Activated naive CD8-positive, alpha-beta T cell treated with anti-CD3 and anti-CD28 coated beads, Interleukin-2, amount 50 U/mL, for 24 hours (primary cell): ENCODE results near the gene CAMK1.

Source experiments
- ATAC-seq: fragments of 150-1000 bp; cut with Tn5 transposase; one replicate; pipeline ENCODE4 v1.10.0; 2021
- DNase-seq: peaks from one replicate; pipeline ENCODE4 v3.0.0; 2021
- H3K27ac Mint-ChIP-seq: one replicate; pipeline ENCODE4 v1.8.0; 2021; ENCODE audit warnings: mild to moderate bottlenecking, mixed read lengths
- H3K27me3 Mint-ChIP-seq: one replicate; pipeline ENCODE4 v1.8.0; 2021; ENCODE audit warnings: mixed read lengths
- H3K36me3 Mint-ChIP-seq: one replicate; pipeline ENCODE4 v1.8.0; 2021; ENCODE audit warnings: low read depth, mixed read lengths
- H3K4me1 Mint-ChIP-seq: one replicate; pipeline ENCODE4 v1.8.0; 2021; ENCODE audit warnings: mixed read lengths
- H3K4me3 Mint-ChIP-seq: one replicate; pipeline ENCODE4 v1.8.0; 2021; ENCODE audit warnings: mild to moderate bottlenecking, moderate library complexity, mixed read lengths
- H3K9me3 Mint-ChIP-seq: one replicate; pipeline ENCODE4 v1.8.0; 2021; ENCODE audit warnings: mixed read lengths

The CAMK1 gene

DNA sequence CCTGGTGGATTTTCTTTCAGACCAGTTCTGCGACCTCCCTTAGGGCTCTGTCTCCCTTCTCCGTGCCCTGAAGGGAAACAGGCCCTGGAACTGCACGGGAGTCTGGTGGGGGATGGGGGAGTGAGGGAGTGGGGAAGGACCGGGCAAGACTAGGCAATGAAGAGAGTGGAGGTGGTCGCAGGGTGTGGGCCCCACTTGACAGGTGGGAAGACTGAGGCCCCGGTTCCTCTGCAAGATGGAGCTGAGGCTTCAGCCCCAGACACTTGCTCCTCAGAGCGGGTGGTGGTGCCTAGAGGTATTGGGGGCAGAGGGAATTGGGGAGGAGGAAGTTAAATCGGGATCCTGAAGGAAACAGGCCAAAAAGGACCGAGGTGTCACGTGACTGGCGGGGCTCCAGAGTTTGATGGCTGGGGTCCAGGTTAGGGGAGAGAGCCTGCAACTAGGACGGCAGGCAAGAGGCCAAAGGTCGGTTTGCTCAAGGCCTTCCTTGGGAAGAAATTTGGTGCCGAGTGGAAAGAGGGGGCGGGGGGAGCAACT, 597 bp upstream of the CAMK1 start:
- Mint-ChIP-seq H3K27ac (peak overlapping the region; percentile 56), H3K4me1 (peaks cover 32% of the 10 kb centered on the region), H3K36me3 (peaks cover 11% of the 10 kb centered on the region), H3K27me3 (peaks cover 1% of the 10 kb centered on the region), H3K4me3 (peak overlapping the region; percentile 63), H3K9me3 (no peaks in the 10 kb centered on the region)
- no peak for ATAC-seq
- DNase-seq = no peak

DNA sequence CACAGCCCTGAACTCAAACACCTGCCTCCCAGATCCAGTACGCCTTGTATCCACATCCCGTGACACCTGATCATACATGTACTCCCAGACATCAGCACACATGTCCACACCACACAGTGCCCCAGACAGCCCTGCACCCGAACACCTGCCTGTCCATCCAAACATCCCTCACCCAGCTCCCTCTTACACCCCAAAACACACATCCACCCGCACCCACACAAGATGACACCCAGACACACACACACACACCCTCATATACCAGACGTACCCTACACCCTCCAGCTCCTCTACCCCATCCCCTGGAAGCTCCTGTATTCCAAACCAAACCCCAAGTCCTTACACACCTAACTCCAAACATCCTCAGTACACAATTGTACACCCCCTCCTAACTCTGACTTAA, 735 bp downstream of the CAMK1 start:
- Mint-ChIP-seq H3K4me3 (peak overlapping the region; percentile 80), H3K9me3 (no peaks in the 10 kb centered on the region), H3K36me3 (peaks cover 15% of the 10 kb centered on the region), H3K27me3 (peaks cover 1% of the 10 kb centered on the region), H3K27ac (peak overlapping the region; percentile 57), H3K4me1 (peaks cover 31% of the 10 kb centered on the region)
- DNase-seq (no peak), ATAC-seq (no peak)

DNA sequence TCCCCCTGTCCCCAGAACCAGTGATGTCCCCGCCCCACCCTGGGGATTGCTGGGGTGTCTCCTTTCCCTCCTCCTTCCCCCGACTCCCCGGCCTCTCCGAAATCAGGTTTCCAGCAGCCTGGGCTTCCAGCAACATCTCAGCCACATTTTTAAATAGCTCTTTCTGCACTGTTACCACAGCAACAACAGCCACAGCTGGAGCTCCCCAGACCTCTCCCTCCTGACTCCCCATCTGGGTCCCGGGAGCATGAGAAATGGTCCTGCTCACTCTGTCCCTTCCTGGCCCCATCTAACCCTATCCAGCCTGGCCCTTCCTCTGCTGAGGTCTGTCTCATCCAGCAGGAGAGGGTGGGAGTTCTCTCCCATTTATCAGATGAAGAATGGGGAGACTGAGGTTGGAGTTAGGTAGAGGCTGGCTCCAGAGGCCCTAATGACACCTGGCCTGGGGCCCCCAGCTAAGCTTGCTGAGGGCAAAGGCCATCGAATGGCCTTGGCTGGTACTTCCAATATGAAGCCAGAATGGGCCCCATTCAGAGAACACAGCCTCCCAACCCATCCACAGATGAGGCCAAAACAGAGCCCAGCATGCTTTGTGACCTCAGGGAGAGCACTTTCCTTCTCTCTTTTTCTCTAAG, 1.5 kb downstream of the CAMK1 start:
- Mint-ChIP-seq H3K9me3 (no peaks in the 10 kb centered on the region), H3K4me3 (no peak overlapping the region), H3K27ac (no peak overlapping the region), H3K4me1 (peaks cover 31% of the 10 kb centered on the region), H3K36me3 (peaks cover 15% of the 10 kb centered on the region), H3K27me3 (peaks cover 1% of the 10 kb centered on the region)
- DNase-seq = no peak
- no peak for ATAC-seq

DNA sequence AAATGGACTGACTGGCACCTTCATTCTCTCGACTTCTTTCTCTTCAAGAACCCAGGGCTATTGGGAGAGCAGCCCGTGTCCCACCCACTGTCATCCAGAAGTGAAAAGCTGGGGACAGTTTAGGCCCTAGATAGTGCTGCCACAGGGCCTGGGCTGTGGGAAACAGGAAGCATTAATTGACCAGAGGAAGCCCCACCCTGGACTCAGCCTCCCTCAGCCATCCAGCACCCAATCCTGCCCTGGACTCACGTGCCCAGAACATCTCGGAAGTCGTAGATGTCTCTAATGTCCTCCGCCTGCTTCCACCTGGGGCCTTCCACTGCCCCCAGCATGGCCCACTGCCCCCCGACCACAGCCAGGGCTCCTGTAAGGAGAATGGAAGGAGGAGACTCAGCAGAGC, 2.3 kb downstream of the CAMK1 start:
- no peaks in the 10 kb centered on the region for H3K9me3 Mint-ChIP-seq
- peaks cover 31% of the 10 kb centered on the region for H3K4me1 Mint-ChIP-seq
- H3K27ac Mint-ChIP-seq = no peak overlapping the region
- H3K27me3 Mint-ChIP-seq = peaks cover 1% of the 10 kb centered on the region
- DNase-seq (no peak), ATAC-seq (no peak)
- H3K36me3 Mint-ChIP-seq = peaks cover 15% of the 10 kb centered on the region
- no peak overlapping the region for H3K4me3 Mint-ChIP-seq

DNA sequence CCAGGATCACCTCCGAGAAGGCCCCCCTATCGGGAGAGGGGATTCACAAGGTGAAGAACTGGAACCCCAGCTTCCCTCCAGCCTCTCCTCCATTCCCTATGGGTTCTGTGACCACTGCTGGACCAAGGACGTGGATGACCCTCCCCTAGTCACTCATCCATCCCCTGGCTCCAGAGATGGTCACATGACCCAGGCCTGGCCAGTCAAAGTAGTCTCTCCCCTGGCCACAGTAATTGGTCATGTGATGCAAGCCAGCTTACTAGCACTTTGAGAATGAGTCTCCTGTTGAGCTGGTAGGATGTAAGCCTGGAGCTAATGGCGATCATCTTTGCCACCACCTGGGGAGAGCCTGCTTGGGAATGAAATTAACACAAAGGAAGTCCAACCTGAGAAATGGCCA, 3.9 kb downstream of the CAMK1 start:
- H3K27me3 Mint-ChIP-seq = peaks cover under 1% of the 10 kb centered on the region

DNA sequence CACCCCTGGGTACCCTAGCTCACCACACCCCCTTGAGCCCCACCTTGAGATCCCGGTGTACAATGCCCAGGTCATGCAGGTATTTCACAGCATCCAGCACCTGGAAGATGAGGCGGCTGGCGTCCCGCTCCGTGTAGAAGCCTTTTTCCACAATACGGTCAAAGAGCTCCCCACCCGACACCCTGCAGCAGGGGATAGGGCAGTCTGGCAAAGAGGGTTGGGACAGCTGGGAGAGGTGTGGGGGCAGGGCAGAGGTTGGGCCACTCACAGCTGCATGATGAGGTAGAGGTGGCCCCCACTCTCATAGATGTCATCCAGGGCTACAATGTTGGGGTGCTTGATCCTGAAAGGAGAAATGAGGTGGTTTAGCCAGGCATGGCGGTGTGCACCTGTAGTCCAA, 6.9 kb downstream of the CAMK1 start:
- H3K4me3 Mint-ChIP-seq = no peak overlapping the region
- no peak overlapping the region for H3K27ac Mint-ChIP-seq
- no peaks in the 10 kb centered on the region for H3K9me3 Mint-ChIP-seq
- ATAC-seq (no peak), DNase-seq (no peak)
- H3K27me3 Mint-ChIP-seq = no peaks in the 10 kb centered on the region
- H3K4me1 Mint-ChIP-seq = peaks cover 9% of the 10 kb centered on the region
- H3K36me3 Mint-ChIP-seq = peaks cover 30% of the 10 kb centered on the region

More for the DNA sequence above, 3.9 kb downstream of the CAMK1 start:
- H3K27ac Mint-ChIP-seq = no peak overlapping the region
- H3K4me1 Mint-ChIP-seq = peaks cover 31% of the 10 kb centered on the region
- peaks cover 18% of the 10 kb centered on the region for H3K36me3 Mint-ChIP-seq
- no peak overlapping the region for H3K4me3 Mint-ChIP-seq
- DNase-seq (no peak), ATAC-seq (no peak)
- no peaks in the 10 kb centered on the region for H3K9me3 Mint-ChIP-seq

DNA sequence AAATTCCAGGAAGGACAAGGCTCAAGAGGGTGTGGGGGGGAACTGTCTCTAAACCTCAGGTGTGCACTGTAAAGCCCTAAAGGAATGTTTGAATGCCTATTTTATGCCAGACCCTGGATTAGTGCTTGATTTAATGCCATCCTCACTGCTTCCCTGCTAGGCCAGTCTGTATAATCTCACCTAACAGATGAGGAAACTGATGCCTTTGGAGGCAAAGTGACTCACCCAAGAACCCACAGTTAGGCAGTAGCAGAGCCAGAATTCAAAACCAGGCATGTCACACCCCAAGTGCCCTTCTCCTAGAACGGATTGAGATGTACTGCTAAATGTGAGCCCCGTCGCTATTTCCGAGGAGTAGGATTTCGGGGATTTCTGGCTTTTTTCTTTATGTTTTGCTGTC, 7.8 kb downstream of the CAMK1 start:
- no peak for ATAC-seq
- no peak overlapping the region for H3K27ac Mint-ChIP-seq
- no peaks in the 10 kb centered on the region for H3K9me3 Mint-ChIP-seq
- peaks cover 3% of the 10 kb centered on the region for H3K4me1 Mint-ChIP-seq
- H3K4me3 Mint-ChIP-seq = no peak overlapping the region
- H3K27me3 Mint-ChIP-seq = no peaks in the 10 kb centered on the region
- H3K36me3 Mint-ChIP-seq = peaks cover 28% of the 10 kb centered on the region
- no peak for DNase-seq

DNA sequence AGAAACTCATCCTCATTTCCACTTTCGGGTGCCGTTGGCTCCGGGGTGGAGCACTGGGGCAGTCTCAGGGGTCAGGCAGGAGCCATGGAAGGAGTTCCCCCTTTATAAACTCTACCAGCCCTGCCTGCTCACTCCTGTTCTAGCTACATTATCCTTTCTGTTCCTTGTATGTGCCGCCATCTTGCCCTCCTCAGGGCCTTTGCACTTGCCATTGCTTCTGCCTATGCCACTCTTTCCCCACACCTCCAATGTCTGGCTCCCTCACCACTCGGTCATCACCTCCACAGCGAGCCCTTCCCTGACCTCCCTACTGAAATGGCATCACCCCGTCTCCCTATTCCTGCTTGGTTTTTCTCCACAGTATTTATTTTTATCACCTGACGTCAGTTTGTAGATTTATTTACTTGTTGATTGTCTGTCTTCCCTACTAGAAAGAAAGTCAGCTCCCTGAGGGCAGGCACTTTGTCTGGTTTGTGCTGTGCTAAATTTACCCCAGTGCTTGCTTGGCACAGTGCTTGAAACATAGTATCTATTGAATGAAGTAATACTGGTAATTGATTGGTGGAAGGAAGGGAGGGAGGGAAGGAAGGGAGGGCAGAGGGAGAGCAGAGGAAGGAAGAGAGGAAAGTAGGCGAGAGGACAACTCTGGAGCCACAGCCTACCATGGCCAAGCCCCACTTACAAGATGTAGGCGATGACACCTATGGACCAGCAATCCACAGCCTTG, 8.8 kb downstream of the CAMK1 start:
- no peak overlapping the region for H3K4me3 Mint-ChIP-seq
- ATAC-seq = peak; percentile 5
- peaks cover 2% of the 10 kb centered on the region for H3K4me1 Mint-ChIP-seq
- H3K27ac Mint-ChIP-seq = no peak overlapping the region
- no peak for DNase-seq
- no peaks in the 10 kb centered on the region for H3K27me3 Mint-ChIP-seq
- H3K36me3 Mint-ChIP-seq = peaks cover 33% of the 10 kb centered on the region
- H3K9me3 Mint-ChIP-seq = no peaks in the 10 kb centered on the region

DNA sequence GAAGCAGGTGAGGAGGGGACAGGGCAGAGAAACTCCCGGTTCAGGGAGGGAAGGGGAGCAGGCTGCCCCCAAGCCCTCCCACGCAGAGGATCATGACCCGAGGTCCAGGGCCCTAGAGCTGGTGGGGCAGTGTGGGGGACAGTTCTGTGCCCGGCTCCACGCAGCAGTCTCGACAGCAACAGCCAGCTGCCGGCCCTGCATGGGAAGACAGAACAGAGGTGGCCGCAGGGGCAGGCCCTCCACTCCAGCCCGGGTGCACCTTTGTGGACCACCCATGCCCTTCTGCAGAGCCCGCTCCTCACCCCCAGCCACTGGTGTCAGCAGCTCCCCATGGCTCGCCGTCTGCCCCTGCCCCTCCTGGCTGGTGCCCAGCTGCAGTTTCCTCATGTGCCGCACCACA, 12.3 kb downstream of the CAMK1 start:
- peaks cover 44% of the 10 kb centered on the region for H3K36me3 Mint-ChIP-seq
- ATAC-seq = no peak
- peaks cover 11% of the 10 kb centered on the region for H3K4me1 Mint-ChIP-seq
- no peak overlapping the region for H3K27ac Mint-ChIP-seq
- no peaks in the 10 kb centered on the region for H3K27me3 Mint-ChIP-seq
- H3K4me3 Mint-ChIP-seq = no peak overlapping the region
- no peak for DNase-seq
- no peaks in the 10 kb centered on the region for H3K9me3 Mint-ChIP-seq

DNA sequence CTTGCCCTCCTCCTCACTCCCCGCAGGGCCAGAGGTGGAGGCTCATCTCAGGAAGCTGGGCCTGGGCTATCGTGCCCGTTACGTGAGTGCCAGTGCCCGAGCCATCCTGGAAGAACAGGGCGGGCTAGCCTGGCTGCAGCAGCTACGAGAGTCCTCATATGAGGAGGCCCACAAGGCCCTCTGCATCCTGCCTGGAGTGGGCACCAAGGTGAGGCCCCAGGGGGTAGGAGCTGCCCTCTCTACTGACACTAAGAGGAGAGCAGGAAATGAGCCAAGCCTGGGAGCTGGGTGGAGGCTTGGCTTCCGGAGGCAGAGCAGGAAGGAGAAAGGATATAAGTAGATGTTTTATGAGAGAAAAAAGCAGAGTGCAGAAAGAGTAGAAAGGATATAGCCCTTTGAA, 15.1 kb downstream of the CAMK1 start:
- Mint-ChIP-seq H3K36me3 (peaks cover 53% of the 10 kb centered on the region), H3K4me1 (peaks cover 37% of the 10 kb centered on the region), H3K27me3 (no peaks in the 10 kb centered on the region), H3K4me3 (peak overlapping the region; percentile 3), H3K27ac (no peak overlapping the region), H3K9me3 (no peaks in the 10 kb centered on the region)
- DNase-seq (no peak), ATAC-seq (no peak)

DNA sequence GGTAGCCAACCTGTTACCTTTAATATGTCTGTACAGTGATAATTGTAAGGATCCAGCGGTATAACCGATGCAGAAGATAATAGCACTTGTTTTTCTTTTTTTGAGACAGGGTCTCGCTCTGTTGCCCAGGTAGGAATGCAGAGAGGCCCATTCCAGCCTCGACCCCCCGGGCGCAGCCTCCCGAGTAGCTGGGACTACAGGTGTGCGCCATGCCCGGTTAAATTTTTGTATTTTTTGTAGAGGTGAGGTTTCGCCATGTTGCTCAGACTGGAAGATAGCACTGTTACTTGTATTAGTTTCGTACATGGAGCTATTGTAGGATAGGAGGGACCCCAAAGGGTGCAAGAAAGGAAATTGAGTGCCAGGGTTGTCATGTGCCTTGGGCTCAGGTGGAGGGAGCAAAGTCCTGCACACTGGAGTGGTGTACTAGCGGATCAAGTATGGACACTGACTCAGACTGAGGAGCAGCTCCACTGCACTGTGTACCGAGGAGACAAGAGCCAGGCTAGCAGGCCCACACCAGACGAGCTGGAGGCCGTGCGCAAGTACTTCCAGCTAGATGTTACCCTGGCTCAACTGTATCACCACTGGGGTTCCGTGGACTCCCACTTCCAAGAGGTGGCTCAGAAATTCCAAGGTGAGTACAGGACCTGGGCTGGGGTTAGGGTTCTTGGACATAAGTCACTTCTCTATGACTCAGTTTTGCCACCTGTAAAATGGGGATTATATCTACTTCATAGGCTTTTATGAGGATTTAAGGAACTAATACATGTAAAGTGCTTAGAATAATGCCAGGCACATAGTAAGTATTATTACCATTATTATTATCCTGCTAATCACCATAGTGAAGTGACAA, 19.0 kb downstream of the CAMK1 start:
- Mint-ChIP-seq H3K36me3 (peaks cover 67% of the 10 kb centered on the region), H3K27me3 (no peaks in the 10 kb centered on the region), H3K27ac (peak overlapping the region; percentile 94), H3K4me3 (peak overlapping the region; percentile 96), H3K4me1 (peaks cover 58% of the 10 kb centered on the region), H3K9me3 (no peaks in the 10 kb centered on the region)
- DNase-seq (peak; percentile 14), ATAC-seq (no peak)

DNA sequence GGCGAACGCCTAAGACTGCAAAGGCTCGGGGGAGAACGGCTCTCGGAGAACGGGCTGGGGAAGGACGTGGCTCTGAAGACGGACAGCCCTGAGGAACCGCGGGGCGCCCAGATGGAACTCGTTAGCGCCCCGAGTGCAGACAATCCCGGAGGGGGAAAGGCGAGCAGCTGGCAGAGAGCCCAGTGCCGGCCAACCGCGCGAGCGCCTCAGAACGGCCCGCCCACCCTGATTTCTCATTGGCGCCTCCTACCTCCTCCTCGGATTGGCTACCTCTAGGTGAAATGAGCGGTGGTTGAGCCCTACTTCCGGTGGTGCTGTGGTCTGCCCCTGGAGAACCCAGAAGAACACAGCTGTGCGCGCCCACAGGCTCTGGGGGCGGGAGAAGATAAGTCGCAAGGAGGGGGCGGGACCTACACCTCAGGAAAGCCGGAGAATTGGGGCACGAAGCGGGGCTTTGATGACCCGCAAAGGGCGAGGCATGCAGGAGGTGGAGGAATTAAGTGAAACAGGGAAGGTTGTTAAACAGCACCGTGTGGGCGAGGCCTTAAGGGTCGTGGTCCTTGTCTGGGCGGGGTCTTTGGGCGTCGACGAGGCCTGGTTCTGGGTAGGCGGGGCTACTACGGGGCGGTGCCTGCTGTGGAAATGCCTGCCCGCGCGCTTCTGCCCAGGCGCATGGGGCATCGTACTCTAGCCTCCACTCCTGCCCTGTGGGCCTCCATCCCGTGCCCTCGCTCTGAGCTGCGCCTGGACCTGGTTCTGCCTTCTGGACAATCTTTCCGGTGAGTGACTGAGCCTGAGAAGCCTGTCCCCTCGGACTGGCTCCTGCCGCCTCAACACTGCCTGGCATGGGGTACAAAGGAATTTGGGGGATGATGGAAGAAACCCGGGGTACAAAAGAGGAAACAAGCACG, 19.8 kb downstream of the CAMK1 start, which contains the start of gene OGG1:
Gene OGG1, plus strand, starts transcription at position 308 of the 911 bp plus-strand sequence. Its CDS starts 335 bp downstream, at position 643.
- DNase-seq = peak; percentile 96
- H3K4me3 Mint-ChIP-seq = peak within 1 kb of the TSS; percentile 96
- H3K9me3 Mint-ChIP-seq = no peaks in the 10 kb centered on the region
- no peaks in the 10 kb centered on the region for H3K27me3 Mint-ChIP-seq
- peak; percentile 92 for ATAC-seq
- peaks cover 62% of the 10 kb centered on the region for H3K36me3 Mint-ChIP-seq
- H3K27ac Mint-ChIP-seq = peak within 1 kb of the TSS; percentile 94
- peaks cover 58% of the 10 kb centered on the region for H3K4me1 Mint-ChIP-seq

DNA sequence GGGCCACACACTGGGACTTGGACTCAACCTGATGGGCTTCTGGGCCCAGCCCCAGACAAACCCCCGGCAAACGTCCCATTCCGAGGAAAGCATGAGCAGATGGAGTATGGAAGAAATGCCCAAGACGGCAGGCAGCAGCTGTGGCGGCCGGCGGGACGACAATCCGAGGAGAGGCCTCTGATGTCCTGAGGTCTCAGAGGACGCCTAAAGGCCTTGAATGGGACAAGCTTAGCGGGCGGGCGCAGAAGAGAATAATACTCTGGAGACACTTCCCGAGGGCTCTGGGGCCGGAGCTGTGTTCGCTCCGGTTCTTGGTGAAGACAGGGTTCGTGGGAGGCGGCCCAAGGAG, 20.5 kb downstream of the CAMK1 start:
- peak overlapping the region; percentile 96 for H3K4me3 Mint-ChIP-seq
- no peak for ATAC-seq
- peaks cover 62% of the 10 kb centered on the region for H3K36me3 Mint-ChIP-seq
- no peaks in the 10 kb centered on the region for H3K27me3 Mint-ChIP-seq
- H3K9me3 Mint-ChIP-seq = no peaks in the 10 kb centered on the region
- peak overlapping the region; percentile 94 for H3K27ac Mint-ChIP-seq
- DNase-seq = no peak
- H3K4me1 Mint-ChIP-seq = peaks cover 55% of the 10 kb centered on the region

DNA sequence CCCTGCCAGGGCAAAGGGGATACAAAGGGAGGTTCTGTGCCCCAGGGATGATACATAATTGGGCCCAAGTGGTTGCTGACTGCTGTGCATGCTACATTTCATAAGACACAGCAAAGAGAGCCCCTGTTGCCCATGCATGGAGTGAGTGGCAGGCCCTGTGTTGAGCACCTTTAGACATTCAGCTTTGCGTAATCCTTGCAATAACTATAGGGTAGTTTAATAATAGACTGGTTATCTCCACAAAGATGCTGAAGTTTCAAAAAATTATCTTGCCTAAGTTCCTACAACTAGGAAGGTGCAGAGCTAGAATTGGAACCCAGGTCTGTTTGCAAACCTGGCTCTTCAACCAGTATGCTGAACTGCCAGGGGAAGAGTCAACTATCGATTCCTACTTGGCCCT, 21.7 kb downstream of the CAMK1 start:
- Mint-ChIP-seq H3K27me3 (no peaks in the 10 kb centered on the region), H3K9me3 (no peaks in the 10 kb centered on the region), H3K36me3 (peaks cover 59% of the 10 kb centered on the region), H3K4me1 (peaks cover 49% of the 10 kb centered on the region), H3K27ac (no peak overlapping the region), H3K4me3 (no peak overlapping the region)
- ATAC-seq = no peak
- DNase-seq = no peak
